Measurements from ENCODE around the gene VWA3A.
A peak's percentile ranks its signal among the peaks of the same experiment; 100 is the strongest.

DNA sequence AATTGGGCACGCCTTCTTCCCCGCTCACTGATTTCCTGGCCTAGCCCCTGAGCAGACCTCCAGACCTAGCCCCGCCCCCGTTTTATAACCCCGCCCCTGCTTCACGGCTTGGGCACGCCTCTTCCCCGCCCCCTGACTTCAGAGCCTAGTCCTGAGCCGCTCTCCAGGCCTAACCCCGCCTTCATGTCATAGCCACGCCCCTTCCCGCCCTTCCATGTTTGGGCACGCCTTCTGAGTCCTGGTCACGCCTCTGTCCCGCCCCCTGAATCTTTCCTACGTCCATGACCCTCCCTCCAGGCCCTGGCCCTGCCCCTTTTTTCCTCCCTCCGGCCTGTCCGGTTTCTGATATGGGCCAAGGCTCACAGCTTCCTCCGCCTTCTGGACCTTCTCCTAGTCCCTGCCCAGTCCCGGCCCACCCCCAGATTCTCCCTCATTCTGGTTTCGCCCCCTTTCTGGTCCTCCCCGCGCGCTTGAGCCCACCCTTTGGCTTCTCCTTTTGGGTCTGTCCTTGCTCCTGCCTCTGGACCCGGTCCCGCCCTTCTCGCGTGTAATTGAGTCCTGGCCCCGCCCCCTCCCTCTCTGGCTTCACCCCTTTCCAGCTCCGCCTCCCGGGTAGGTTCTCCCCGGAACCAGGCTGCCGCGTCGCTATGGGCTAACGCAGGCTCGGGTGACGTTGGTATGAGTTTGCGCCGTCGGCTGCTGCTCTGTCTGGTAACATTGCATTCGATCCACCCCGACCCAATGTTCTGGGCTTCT, 98.6 kb downstream of the VWA3A start:
- TF ChIP-seq, protein P1, sequence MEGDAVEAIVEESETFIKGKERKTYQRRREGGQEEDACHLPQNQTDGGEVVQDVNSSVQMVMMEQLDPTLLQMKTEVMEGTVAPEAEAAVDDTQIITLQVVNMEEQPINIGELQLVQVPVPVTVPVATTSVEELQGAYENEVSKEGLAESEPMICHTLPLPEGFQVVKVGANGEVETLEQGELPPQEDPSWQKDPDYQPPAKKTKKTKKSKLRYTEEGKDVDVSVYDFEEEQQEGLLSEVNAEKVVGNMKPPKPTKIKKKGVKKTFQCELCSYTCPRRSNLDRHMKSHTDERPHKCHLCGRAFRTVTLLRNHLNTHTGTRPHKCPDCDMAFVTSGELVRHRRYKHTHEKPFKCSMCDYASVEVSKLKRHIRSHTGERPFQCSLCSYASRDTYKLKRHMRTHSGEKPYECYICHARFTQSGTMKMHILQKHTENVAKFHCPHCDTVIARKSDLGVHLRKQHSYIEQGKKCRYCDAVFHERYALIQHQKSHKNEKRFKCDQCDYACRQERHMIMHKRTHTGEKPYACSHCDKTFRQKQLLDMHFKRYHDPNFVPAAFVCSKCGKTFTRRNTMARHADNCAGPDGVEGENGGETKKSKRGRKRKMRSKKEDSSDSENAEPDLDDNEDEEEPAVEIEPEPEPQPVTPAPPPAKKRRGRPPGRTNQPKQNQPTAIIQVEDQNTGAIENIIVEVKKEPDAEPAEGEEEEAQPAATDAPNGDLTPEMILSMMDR (IDR thresholded peaks at IDR 0.05): no peak
- TF ChIP-seq POLR2A (IDR thresholded peaks at IDR 0.05): peak; percentile 85 to 94 (median 94)

All from body of pancreas (tissue), 4 donors.